ENCODE data around the gene UNC5A.

The UNC5A gene

DNA sequence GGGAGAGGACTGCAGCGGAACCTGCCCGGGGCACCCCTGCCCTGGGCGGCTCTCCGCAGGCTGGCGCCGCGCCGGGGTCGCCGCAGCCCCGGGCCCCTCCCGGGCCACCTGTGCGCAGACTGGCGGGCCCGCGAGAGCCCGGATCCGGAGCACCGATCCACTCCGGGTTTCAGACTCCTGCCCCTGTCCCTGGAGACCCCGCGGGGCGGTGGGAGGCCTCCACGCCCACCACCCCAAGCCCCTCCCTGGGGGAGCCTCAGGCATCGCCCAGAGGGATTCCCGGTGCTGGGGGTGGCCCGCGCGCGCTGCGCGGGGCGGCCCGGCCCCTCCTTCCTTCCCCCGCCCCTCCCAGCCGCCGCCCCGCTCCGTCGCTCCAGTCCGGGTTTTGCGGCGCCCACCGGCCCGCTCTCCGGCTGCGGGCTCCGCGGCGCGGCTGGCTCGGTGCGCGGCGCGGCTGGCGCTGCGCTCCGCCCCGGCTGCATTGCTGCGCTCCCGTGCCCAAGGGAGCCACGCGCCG, at the start of gene UNC5A:
UNC5A (plus strand) TSS at position 479 of the 517 bp plus-strand sequence. CDS start 192 bp downstream, outside the sequence.
- no peak for DNase-seq

DNA sequence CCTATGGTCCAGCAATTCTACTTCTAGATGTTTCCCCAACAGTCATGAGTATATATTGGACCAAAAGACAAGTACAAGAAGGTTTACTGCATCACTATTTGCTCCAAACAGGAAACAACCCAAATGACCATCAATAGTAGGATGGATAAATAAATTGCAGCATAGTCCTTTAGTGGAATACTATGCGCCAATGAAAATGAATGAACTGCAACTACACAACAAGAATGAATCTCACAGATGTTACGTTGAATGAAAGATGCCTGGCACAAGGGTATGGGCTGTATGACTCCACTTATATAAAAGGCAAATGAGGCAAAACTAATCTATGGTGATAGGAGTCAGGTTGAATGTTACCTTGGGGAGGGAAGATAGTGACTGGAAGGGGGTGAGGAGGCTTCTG, 48.6 kb upstream of the UNC5A start:
- DNase-seq = no peak

DNA sequence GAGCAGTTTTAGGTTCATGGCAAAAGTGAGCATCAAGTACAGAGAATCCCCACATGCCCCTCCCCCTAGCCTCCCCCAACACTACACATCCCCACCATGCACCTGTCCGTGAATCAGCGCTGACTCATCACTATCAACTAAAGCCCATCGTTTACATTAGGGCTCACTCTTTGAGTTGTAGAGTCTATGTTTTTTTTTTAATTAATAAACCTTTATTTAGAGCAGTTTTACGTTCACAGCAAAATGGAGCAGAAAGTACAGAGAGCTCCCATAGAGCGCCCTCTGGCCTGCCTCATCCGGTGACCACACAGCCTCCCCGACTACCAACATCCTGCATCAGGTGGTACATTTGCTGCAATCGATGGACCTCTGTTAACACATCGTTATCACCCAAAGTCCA, 47.9 kb upstream of the UNC5A start:
- DNase-seq = no peak

DNA sequence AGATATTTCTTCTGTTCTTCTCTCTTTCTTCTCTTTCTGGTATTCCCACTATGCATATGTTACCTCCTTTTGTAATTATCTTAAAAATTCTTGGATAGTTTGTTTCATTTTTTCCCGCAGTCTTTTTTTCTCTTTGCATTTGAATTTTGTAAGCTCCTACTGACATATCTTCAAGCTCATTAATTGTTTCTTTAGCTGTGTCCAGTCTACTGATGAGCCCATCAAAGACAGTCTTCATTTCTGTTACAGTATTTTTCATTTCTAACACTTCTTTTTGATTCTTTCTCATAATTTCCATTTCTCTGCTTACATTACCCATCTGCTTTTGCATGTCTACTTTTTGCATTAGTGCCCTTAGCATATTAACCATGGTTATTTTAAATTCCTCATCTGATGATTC, 44.7 kb upstream of the UNC5A start:
- no peak for DNase-seq

DNA sequence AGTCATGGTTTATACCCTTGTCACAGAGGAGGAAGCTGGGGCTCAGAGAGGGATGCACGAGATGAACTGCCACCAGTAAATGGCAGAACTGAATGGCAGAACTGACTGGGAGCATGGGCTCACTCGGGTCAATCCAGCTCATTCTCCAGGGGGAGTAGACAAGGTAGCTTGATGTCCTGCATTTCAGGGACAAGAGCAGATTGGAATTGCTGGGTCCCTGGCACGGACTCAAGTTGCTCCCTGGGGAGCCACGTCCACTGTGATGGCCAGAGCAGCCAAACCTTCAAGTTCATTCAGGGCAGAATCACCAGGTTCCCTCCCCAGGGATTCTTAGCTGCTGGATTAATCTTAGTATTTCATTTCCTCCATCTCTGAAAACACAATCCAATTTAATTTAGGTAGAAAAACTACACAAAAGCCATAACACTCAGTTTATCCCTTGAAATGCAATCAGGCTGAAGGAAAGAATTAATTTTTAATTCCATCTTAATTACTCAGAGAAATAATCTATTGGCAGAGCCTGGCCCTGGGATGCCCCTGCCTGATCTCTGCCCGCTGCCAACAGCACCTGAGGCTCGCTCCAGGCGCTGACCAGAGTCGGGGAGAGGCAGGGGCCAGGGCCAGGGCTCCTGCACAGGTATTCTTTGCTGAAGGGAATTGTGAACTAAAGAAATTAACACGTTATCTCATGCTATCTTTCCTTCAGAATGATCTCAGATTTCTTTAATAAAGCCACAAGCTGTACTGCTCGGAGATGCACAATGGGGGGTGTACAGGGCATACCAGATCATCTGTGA, 42.0 kb upstream of the UNC5A start:
- no peak for DNase-seq

DNA sequence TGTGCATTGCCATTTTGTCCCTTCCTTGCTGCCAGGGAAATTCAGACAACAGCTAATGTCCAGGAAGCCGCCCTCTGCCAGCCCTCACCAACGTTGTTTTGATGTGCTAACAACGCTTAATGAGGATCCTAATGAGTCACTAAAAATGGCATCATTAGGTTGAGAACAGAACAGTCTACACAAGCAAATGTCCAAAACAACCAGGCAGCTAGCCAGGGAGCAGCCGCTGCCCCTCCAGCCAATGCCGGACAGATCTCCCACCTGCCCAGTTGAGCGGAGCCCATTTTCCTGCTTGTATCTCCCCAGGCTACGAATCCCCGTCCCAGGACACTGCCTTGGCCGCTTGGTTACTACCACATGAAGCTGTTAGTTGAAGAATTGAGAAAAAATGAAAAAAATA, 40.4 kb upstream of the UNC5A start:
- no peak for DNase-seq

DNA sequence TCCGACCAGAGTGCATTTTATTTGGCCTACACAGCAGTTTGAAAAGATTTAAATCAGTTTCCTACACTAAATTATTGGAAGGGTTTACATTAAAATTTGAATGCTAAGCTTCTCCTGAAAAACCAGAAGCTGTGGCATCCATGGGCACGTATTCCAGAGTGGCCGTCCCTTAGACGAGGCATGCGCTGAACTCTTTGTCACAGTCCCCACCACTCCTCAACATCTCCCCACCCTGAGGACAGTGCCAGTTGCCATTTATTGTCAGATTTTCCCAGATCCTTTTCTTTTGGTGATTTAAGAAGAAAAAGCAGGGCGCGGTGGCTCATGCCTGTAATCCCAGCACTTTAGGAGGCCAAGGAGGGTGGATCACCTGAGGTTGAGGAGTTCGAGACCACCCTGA, 39.9 kb upstream of the UNC5A start:
- no peak for DNase-seq

DNA sequence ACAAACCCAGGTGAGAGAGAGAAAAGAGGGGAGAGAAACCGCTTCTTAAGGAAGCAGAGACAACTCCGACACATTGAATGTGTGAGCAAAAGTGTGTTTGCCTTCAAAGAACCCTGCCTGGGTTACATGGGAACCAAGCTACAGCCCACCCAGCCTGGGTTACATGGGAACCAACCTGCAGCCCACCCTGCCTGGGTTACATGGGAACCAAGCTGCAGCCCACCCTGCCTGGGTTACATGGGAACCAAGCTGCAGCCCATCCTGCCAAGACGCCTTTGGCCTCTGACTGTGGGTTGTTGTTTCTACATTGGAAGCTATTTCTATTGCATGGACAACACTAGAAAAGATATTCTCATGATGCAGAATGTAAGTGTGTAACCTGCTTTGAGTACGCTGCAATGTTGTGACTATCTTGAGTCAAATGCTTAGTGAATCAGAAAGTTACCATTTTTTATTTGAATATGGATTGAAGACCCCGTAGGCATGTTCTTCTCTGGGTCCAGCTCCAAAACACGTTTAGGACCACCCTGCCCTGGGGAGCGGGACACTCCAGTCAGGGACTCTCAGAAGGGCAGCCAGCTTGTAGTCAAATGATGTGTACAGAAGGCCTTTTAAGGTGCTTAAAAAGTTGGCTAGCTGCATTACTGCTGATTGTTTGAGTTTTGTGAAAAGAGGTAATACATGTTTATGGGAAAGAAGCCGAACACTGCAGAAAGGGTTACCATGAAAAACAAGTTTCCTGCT, 39.1 kb upstream of the UNC5A start:
- DNase-seq = no peak

DNA sequence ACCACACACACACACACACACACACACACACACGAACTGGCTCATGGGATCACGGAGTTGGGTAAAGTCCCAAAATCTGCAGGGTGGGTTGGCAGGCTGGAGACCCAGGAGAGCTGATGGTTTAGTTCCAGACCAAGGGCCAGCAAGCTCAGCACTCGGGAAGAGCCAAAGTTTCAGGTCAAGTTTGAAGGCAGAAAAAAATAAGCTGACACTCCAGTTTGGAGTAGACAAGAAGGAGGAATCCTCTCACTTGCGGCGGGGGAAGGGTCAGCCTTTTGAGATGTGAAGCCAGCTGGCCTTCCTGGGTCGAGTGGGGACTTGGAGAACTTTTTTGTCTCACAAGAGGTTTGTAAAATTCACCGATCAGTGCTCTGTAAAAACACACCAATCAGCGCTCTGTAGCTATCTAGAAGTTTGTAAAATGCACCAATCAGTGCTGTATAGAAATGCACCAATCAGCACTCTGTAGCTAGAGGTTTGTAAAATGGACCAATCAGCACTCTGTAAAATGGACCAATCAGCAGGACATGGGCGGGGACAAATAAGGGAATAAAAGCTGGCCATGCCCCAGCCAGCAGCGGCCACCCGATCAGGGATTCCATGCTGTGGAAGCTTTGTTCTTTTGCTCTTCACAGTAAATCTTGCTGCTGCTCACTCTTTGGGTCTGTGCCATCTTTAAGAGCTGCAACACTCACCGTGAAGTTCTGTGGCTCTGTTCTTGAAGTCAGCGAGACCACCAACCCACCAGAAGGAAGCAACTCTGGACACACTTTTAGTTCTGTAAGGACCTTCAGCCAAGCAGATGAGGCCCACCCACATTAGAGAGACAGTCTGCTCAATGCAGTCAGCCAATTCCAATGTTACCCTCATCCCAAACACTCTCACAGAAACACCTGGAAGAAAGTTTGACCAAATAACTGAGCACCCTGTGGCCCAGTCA, 37.8 kb upstream of the UNC5A start:
- no peak for DNase-seq

DNA sequence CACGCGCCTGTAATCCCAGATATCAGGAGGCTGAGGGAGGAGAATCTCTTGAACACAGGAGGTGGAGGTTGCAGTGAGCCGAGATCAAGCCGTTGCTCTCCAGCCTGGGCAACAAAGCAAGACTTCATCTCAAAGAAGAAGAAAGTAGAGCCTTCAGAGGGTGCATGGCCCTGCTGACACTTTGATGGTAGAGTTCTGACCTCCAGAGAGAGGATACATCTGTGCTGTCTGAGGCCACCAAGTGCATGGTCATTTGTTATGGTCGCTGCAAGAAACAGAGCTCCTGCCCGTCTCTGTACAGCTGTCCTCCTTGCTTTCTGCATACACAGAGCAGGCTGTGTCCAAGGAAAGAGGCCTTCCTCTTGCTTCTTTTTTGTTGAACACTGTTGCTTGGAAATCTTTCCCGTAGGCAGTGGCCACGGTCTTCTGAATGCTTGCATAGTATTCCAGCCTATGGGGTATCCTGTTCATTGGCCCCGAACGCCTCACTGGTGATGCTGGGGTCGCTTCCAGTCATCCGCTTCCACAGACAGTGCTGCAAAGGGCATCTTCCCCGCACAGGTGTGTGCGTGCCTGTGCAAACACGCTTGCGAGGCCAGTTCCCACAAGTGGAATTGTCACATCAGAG, 36.8 kb upstream of the UNC5A start:
- no peak for DNase-seq

DNA sequence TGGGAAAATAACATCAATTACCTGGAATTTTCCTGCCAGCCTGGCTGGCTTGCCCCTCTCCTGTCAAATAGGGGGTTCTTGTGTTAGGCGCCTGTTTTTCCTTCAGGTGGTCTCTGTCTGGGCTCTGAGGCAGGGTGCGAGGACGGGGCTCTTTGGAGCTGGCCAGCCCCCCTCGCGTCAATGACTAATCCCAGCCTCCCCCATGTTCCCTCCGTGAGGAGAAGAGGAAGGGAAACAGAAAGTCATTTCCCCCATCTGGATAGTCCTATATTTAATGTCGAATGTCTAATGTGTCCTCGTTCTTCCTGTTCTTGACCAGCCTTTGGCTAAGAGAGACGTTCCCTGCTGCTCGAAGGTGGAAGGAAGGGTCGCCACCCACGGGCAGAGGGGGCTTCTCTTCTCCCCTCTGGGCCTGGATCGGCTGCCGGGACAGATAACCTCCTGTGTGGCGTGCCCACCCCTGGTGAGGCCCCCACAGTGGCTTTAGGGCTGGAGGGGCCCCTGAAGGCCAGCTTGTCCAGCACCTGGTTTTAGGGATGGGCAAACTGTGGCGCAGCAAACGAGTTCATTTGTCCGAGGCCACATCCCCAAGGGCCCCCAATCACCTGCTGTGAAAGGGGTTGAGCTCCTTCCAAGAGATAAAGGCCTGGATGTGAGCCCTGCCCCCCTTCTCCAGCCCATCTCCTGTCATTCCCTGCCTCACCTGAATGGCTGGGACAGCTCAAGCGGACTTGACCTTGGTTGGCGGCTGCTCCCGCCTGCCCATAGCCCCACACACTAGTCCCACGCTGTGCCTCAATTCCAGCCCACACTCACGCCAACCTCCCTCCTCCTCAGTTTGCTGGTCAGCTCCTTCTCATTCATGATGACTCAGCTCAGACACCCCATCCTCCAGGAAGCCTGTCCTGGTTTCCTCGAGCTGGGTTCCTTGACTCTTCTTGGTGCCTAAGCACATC, 35.9 kb upstream of the UNC5A start:
- DNase-seq = no peak

DNA sequence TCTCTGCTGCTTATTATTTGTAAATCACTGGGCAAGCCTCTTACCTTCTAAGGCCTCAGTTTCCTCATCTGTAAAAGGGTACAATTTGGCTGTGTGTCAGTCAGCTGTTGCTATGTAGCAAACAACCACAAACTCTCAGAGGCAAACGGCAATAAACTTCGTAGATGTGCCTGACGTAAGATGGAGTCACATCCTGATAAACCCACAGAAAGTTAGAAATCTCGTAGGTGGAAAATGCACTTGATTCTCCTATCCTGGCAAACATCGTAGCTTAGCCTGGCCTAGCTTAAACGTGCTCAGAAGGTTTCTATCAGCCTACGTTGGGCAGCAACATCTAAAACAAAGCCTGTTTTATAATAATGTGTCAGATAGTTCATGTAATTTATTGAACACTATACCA, 35.0 kb upstream of the UNC5A start:
- no peak for DNase-seq

DNA sequence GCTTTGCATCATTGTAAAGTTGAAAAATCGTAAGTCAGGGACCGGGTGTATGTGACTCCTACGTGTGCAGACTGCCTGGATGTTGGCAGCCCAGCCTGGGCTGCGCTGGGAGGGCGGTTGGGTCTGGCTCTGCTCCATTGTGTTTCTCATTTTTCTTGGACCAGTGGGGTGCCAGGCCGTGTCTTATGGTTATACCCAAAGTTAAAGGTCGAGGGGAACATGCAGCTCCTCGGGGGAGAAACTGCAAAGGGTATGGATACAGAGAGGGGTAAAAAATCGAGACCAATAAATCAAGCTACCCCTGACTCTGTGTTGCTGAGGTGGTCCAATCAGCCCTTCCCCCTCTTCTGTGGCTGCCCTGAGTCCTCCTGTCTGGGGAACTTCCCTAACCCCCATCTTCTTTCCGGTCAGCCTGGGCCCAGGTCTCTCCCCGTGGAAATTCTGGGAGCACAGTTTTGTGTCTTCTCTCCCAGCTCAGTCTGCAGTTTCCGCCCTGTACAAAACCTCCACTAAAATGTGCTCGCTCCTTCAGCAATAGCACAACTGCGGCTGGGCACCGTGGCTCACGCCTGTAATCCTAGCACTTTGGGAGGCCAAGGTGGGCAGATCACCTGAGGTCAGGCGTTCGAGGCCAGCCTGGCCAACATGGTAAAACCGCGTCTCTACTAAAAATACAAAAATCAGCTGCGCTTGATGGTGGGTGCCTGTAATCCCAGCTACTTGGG, 34.1 kb upstream of the UNC5A start:
- no peak for DNase-seq

DNA sequence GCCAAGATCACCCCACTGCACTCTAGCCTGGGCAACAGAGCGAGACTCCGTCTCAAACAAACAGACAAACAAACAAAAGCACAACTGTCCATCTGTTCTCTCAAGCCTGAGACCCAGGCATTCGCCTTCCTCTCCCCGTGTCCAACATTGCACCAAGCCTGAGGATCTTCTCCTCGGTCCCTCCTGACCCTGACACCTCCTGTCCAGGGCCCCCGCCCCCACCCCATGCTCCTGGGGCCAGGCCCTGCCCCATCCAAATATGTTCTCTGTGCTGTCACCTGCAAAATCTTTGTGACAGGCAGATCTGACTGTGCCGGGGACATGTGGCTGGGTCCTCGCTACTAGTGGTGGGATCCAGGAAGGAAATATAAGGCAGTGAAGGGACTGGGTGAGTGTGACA, 33.4 kb upstream of the UNC5A start:
- no peak for DNase-seq

DNA sequence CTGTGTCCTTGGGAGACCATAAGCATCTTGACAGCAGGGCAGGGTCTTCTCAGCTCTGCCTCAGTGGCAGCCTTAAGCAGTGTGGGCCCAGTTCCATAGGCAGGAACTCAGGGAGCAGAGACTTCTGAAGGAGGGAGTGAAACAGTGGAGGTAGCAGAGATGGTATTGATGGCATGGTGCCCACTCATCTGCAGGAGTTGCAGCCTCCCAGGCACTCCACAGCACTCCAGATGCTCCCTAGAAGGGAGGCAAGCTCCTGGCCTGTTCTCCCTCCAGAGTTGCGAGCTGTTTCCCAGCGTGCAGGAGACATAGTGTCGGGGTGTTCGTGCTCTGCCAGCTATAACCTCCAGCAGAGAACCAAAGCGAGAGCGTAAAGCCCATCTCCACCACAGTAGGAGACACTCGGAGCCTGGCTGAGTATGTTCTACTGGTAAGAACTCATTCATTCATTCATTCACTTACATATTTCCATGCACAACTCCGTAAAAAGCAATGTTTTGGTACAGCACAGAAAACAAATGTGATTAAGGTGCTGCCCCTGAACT, 31.4 kb upstream of the UNC5A start:
- no peak for DNase-seq

DNA sequence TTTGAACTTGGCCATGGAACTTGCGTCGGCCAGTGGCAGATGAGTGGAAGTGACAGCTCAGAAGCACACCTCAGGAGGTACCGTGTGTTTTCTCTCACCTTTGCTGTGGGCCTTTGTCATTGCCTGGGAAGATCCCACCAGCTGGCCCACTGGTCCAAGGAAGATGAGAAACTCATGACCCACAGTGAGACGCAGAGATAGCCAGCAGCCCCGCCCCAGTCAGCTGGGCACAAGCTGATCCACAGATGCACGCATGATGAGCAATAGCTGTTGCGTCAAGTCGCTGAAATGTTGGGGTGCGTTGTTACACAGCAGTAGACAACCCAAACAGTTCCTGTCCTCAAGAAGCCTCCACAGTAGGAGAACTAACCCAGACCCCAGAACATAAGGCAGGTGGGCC, 30.8 kb upstream of the UNC5A start:
- DNase-seq = no peak

DNA sequence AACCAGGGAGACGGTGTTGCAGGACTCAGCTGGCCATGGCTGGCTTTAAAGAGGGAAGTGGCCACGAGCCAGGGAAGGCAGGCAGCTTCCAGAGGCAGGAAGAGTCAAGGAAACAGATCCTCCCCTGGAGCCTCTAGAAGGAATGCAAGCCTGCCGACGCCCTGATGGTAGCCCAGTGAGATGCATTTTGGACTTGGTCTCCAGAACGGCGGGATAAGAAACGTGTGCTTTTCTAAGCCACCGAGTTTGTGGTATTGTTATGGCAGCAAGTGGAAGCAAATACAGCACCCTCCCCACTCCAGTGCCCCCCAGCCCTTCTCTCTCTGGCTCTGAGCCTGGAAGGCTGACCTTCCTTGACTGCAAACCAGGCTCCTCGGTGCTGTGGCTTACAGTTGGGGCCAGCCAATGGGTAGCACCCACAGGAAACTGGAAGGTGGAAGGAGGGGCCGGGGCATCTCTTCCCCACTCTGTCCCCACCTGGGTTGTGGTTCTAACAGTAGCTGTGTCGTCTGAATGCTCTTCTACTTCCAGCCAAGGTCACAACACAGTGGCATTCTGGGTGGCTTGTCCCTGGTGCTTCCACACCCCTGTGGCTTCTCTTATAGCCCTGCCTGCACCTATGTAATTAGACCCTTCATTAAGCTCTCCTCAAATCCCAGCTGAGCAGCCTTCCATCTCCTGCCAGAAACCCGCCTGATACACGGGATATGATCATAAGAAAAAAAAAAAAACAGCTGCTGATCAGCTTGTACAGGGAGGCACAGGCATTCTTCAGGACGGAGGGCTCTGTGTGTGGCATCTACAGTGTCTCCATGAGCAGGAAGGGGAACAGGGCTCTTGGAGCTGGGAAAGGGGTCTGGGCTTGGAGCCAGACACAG, 29.9 kb upstream of the UNC5A start:
- DNase-seq = peak; percentile 28

DNA sequence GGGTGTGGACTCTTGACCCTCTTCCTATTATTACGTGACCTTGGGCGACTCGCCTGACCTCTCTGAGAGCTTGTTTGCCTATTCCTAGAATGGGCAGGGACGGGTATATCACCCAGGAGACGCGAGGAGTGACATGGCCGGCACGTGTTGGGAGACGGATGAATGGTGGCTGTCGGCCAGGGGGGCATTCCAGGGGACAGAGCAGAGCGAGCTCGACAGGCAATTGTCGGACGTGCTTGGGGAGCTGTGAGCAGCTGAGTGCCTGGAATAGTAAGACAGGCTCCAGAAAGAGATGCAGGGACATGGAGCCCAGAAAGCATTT, 29.3 kb upstream of the UNC5A start:
- peak; percentile 67 for DNase-seq
